ENCODE measurements around the gene ABTB2. TPM values are rescaled to one million over a fixed set of nuclear protein-coding genes. Genes with fewer than 3 reads are reported as not detected.

The ABTB2 gene
- total and polyA plus RNA-seq, 2 donors: 1.6 to 2.6 TPM

DNA sequence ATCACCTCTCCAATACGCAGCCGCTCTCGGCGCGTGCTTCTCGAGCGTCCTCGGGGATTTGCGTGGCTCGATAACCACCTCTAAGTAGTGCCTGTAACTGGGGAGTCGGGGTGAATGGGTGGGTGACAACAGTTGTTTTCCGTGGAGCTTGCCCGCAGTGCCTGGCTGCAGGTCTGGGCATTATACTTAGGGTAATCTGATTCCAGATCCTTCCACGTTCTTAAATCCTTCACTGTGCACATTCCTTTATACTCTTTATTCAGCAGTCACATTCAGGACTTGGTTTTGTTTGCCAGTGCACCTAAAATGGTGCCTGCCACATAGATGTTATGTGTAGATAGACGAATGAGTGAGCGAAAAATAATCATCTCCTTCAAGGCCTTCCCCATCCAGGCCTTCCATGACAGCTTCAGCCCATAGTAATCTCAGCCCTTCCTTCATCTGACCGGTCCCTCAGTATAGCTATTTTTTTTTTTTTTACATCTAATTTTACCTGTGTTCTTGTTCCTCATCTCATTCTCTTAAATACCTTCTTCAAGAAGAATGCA, 251.8 kb downstream of the ABTB2 start:
- Histone ChIP-seq H3K9me3 (ENCODE audit: control insufficient read depth in 2 of 2, insufficient read depth in 1 of 2, low read length in 1 of 2) (no peaks in the 10 kb centered on the region), H3K27ac (ENCODE audit: low read depth in 1 of 2, low read length in 1 of 2) (peak overlapping the region; percentile 90 to 95), H3K27me3 (ENCODE audit: control insufficient read depth in 2 of 2, insufficient read depth in 1 of 2, low read length in 1 of 2) (no peaks in the 10 kb centered on the region), H3K36me3 (ENCODE audit: control insufficient read depth in 2 of 2, insufficient read depth in 2 of 2, low read length in 1 of 2) (peaks cover 16 to 34% of the 10 kb centered on the region in 2 donors), H3K4me3 (ENCODE audit: low read length in 2 of 2) (peak overlapping the region; percentile 72 to 95), H3K4me1 (ENCODE audit: control insufficient read depth in 2 of 2, insufficient read depth in 2 of 2, low read length in 2 of 2) (peaks cover 12 to 18% of the 10 kb centered on the region in 2 donors)
- WGBS: 2% methylated on average over 17 of the region's 17 CpGs
- DNase-seq (ENCODE audit: low read depth in 6 of 9, low spot score in 9 of 9): peak in 3 of 9 donors; percentile 8 to 17 (median 13)

DNA sequence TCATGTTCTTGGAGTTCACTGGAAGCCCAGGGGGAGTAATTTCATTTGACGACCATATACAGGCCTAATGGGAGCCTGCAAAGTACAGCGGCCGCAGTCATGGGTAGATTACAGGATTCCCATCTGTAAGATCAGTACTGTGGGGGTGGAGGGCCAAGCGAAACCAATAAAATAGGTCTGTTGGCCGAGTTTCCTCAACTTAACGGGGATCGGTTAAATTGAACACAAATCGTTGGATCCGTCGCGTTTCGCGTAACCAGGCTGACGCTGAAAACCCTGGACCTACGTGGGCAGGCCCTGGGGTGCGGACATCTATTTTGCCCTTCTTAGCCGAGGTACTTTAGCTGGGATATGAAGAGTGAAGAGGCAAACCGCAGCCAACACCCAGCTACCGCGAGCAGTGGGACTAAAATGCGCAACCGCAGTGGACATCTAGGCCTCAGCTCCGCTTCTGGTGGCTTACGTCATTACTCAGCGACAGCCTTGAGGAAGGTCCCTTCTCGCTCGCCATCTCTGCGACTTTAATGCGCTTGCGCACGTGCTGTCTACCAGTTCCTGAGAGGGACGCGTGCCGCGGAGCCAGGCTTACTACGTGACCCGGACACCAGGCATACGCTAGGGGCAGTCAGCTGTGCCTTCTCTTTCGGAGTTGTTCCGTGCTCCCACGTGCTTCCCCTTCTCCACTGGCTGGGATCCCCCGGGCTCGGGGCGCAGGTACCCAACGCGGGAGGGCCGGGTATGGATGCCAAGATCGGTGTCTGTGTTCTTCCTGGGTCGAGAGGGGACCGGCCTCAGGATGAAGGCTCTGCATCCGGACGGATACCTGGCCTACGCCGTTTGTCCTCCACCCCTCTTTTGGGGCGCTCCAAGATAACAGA, 252.5 kb downstream of the ABTB2 start, which contains the start of gene NAT10:
Gene NAT10, plus strand, starts transcription at position 551 of the 878 bp plus-strand sequence. CDS start 2,597 bp downstream, outside the sequence.
- H3K4me1 ChIP-seq (ENCODE audit: control insufficient read depth in 2 of 2, insufficient read depth in 2 of 2, low read length in 2 of 2): peaks cover 12 to 18% of the 10 kb centered on the region in 2 donors
- peak; percentile 94 to 100 (median 99) for DNase-seq (ENCODE audit: low read depth in 6 of 9, low spot score in 9 of 9)
- no peaks in the 10 kb centered on the region for H3K27me3 ChIP-seq (ENCODE audit: control insufficient read depth in 2 of 2, insufficient read depth in 1 of 2, low read length in 1 of 2)
- peak within 1 kb of the TSS; percentile 90 to 95 for H3K27ac ChIP-seq (ENCODE audit: low read depth in 1 of 2, low read length in 1 of 2)
- peaks cover 16 to 39% of the 10 kb centered on the region in 2 donors for H3K36me3 ChIP-seq (ENCODE audit: control insufficient read depth in 2 of 2, insufficient read depth in 2 of 2, low read length in 1 of 2)
- H3K9me3 ChIP-seq (ENCODE audit: control insufficient read depth in 2 of 2, insufficient read depth in 1 of 2, low read length in 1 of 2): no peaks in the 10 kb centered on the region
- WGBS: under 1% methylated on average over 55 of the region's 55 CpGs
- peak within 1 kb of the TSS; percentile 72 to 95 for H3K4me3 ChIP-seq (ENCODE audit: low read length in 2 of 2)

DNA sequence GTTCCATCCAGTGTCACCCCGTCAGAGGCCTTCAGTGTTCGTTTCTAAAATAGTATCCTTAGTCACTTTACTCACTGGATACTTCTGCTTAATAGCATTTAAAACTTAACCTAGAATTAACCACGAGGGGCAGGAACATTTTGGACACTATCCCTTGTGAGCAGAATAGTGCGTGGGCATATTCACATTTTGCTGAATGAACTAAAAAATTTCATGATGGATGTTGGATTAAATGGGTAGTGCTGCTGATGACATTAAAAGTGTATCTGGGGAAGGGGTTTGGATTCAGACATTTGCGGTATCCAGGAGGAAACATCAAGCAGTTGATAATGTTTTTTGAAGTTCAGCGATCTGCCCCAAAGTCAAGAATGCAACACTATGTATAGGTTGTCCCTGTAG, 253.1 kb downstream of the ABTB2 start:
- Histone ChIP-seq H3K27ac (ENCODE audit: low read depth in 1 of 2, low read length in 1 of 2) (peak overlapping the region; percentile 90 to 95), H3K27me3 (ENCODE audit: control insufficient read depth in 2 of 2, insufficient read depth in 1 of 2, low read length in 1 of 2) (no peaks in the 10 kb centered on the region), H3K4me1 (ENCODE audit: control insufficient read depth in 2 of 2, insufficient read depth in 2 of 2, low read length in 2 of 2) (peaks cover 12 to 18% of the 10 kb centered on the region in 2 donors), H3K36me3 (ENCODE audit: control insufficient read depth in 2 of 2, insufficient read depth in 2 of 2, low read length in 1 of 2) (peaks cover 11 to 39% of the 10 kb centered on the region in 2 donors), H3K9me3 (ENCODE audit: control insufficient read depth in 2 of 2, insufficient read depth in 1 of 2, low read length in 1 of 2) (no peaks in the 10 kb centered on the region), H3K4me3 (ENCODE audit: low read length in 2 of 2) (peak overlapping the region; percentile 72 to 95)
- WGBS: 30% methylated on average over 6 of the region's 6 CpGs
- DNase-seq (ENCODE audit: low read depth in 6 of 9, low spot score in 9 of 9): peak in 2 of 9 donors; percentile 3 to 16

Other genes starting within 250 kb of the ABTB2 start
- gene CAT, start 80.9 kb upstream of the ABTB2 start, total RNA-seq: 92.4 TPM
- 69.6 TPM for gene CAT, start 80.9 kb upstream of the ABTB2 start, polyA plus RNA-seq
- gene ELF5, start 155.8 kb upstream of the ABTB2 start, total RNA-seq: 0.52 TPM
- gene ELF5, start 155.8 kb upstream of the ABTB2 start, polyA plus RNA-seq: 4.5 TPM